ENCODE results near the gene GGA1. TPM values are rescaled to one million over a fixed set of nuclear protein-coding genes. Genes with fewer than 3 reads are reported as not detected.
"Not testable (repeated sequence)": the region's sequence is repeated elsewhere in the genome, so short reads cannot be mapped to it uniquely, and the experiment has no call there.

Gene GGA1
- total RNA-seq, 3 donors from 2014 or later, result 73.3 to 79.5 (median 77.3) TPM

- H3K4me3 Mint-ChIP-seq, result no peak overlapping the region
- H3K9me3 Mint-ChIP-seq, result no peaks in the 10 kb centered on the region
- H3K36me3 Mint-ChIP-seq (ENCODE audit: insufficient read depth), result peaks cover 4% of the 10 kb centered on the region
- H3K27me3 Mint-ChIP-seq (ENCODE audit: low read depth), result no peaks in the 10 kb centered on the region
- DNase-seq, result no peak
- peaks cover 19% of the 10 kb centered on the region for H3K4me1 Mint-ChIP-seq (ENCODE audit: low read depth)
- no peak for ATAC-seq
Observed at GRCh38 chr22:37655252-37655563, 46.6 kb downstream of the GGA1 start.

GRCh38 chr22:37656583-37656982, 47.9 kb downstream of the GGA1 start:
- not testable (repeated sequence) for H3K4me3 Mint-ChIP-seq; DNase-seq; H3K9me3 Mint-ChIP-seq; H3K36me3 Mint-ChIP-seq (ENCODE audit: insufficient read depth); ATAC-seq; H3K27me3 Mint-ChIP-seq (ENCODE audit: low read depth)
- peaks cover 29% of the 10 kb centered on the region for H3K4me1 Mint-ChIP-seq (ENCODE audit: low read depth)

- Mint-ChIP-seq H3K4me1 (ENCODE audit: low read depth) (peaks cover 34% of the 10 kb centered on the region), H3K4me3 (peak overlapping the region; percentile 87), H3K36me3 (ENCODE audit: insufficient read depth) (no peaks in the 10 kb centered on the region), H3K9me3 (no peaks in the 10 kb centered on the region), H3K27me3 (ENCODE audit: low read depth) (no peaks in the 10 kb centered on the region)
- ATAC-seq, result no peak
- DNase-seq, result no peak
Observed at GRCh38 chr22:37657590-37658132, 49.0 kb downstream of the GGA1 start.

GRCh38 chr22:37658133-37659065, 49.8 kb downstream of the GGA1 start, which contains the start of gene PDXP:
Gene PDXP, plus strand, starts transcription at chr22:37658723. Its CDS starts 60 bp downstream, at chr22:37658783.
- DNase-seq (peak; percentile 98), ATAC-seq (peak; percentile 96 to 97)
- Mint-ChIP-seq H3K9me3 (no peaks in the 10 kb centered on the region), H3K4me3 (peak within 1 kb of the TSS; percentile 87), H3K4me1 (ENCODE audit: low read depth) (peaks cover 34% of the 10 kb centered on the region), H3K27me3 (ENCODE audit: low read depth) (no peaks in the 10 kb centered on the region), H3K36me3 (ENCODE audit: insufficient read depth) (no peaks in the 10 kb centered on the region)

GRCh38 chr22:37659066-37659896, 50.6 kb downstream of the GGA1 start:
- Mint-ChIP-seq H3K27me3 (ENCODE audit: low read depth) (no peaks in the 10 kb centered on the region), H3K4me3 (peak overlapping the region; percentile 84), H3K36me3 (ENCODE audit: insufficient read depth) (no peaks in the 10 kb centered on the region), H3K9me3 (no peaks in the 10 kb centered on the region), H3K4me1 (ENCODE audit: low read depth) (peaks cover 34% of the 10 kb centered on the region)
- DNase-seq (no peak), ATAC-seq (peak; percentile 16 to 19)

- ATAC-seq (no peak), DNase-seq (no peak)
- no peaks in the 10 kb centered on the region for H3K27me3 Mint-ChIP-seq (ENCODE audit: low read depth)
- no peaks in the 10 kb centered on the region for H3K9me3 Mint-ChIP-seq
- peak overlapping the region; percentile 84 for H3K4me3 Mint-ChIP-seq
- peaks cover 34% of the 10 kb centered on the region for H3K4me1 Mint-ChIP-seq (ENCODE audit: low read depth)
- H3K36me3 Mint-ChIP-seq (ENCODE audit: insufficient read depth), result no peaks in the 10 kb centered on the region
Observed at GRCh38 chr22:37659897-37660708, 51.5 kb downstream of the GGA1 start.

- Mint-ChIP-seq H3K4me1 (ENCODE audit: low read depth) (peaks cover 34% of the 10 kb centered on the region), H3K9me3 (no peaks in the 10 kb centered on the region), H3K36me3 (ENCODE audit: insufficient read depth) (no peaks in the 10 kb centered on the region), H3K4me3 (peak overlapping the region; percentile 84), H3K27me3 (ENCODE audit: low read depth) (no peaks in the 10 kb centered on the region)
- ATAC-seq (no peak), DNase-seq (no peak)
Observed at GRCh38 chr22:37660709-37661045, 52.0 kb downstream of the GGA1 start.

- ATAC-seq, result no peak
- no peaks in the 10 kb centered on the region for H3K9me3 Mint-ChIP-seq
- peak overlapping the region; percentile 84 for H3K4me3 Mint-ChIP-seq
Observed at GRCh38 chr22:37661160-37661924, 52.7 kb downstream of the GGA1 start.

GRCh38 chr22:37662039-37662438, 53.4 kb downstream of the GGA1 start:
- Mint-ChIP-seq H3K27me3 (ENCODE audit: low read depth) (no peaks in the 10 kb centered on the region), H3K4me1 (ENCODE audit: low read depth) (peaks cover 34% of the 10 kb centered on the region), H3K4me3 (no peak overlapping the region), H3K9me3 (no peaks in the 10 kb centered on the region), H3K36me3 (ENCODE audit: insufficient read depth) (peaks cover 4% of the 10 kb centered on the region)
- DNase-seq (no peak), ATAC-seq (no peak)

More at GRCh38 chr22:37661160-37661924, 52.7 kb downstream of the GGA1 start:
- H3K27me3 Mint-ChIP-seq (ENCODE audit: low read depth), result no peaks in the 10 kb centered on the region
- H3K36me3 Mint-ChIP-seq (ENCODE audit: insufficient read depth), result no peaks in the 10 kb centered on the region
- peaks cover 34% of the 10 kb centered on the region for H3K4me1 Mint-ChIP-seq (ENCODE audit: low read depth)
- no peak for DNase-seq

- no peak for DNase-seq
- H3K4me3 Mint-ChIP-seq, result no peak overlapping the region
- H3K9me3 Mint-ChIP-seq, result no peaks in the 10 kb centered on the region
- no peak for ATAC-seq
- H3K4me1 Mint-ChIP-seq (ENCODE audit: low read depth), result peaks cover 25% of the 10 kb centered on the region
- H3K27me3 Mint-ChIP-seq (ENCODE audit: low read depth), result no peaks in the 10 kb centered on the region
- peaks cover 4% of the 10 kb centered on the region for H3K36me3 Mint-ChIP-seq (ENCODE audit: insufficient read depth)
Observed at GRCh38 chr22:37663521-37664140, 55.0 kb downstream of the GGA1 start.

GRCh38 chr22:37664249-37665101, 55.8 kb downstream of the GGA1 start:
- Mint-ChIP-seq H3K9me3 (no peaks in the 10 kb centered on the region), H3K27me3 (ENCODE audit: low read depth) (no peaks in the 10 kb centered on the region), H3K4me1 (ENCODE audit: low read depth) (peaks cover 24% of the 10 kb centered on the region), H3K4me3 (no peak overlapping the region), H3K36me3 (ENCODE audit: insufficient read depth) (peaks cover 4% of the 10 kb centered on the region)
- DNase-seq, result no peak
- no peak for ATAC-seq

- Mint-ChIP-seq H3K4me3 (no peak overlapping the region), H3K4me1 (ENCODE audit: low read depth) (peaks cover 17% of the 10 kb centered on the region), H3K36me3 (ENCODE audit: insufficient read depth) (peaks cover 4% of the 10 kb centered on the region), H3K9me3 (no peaks in the 10 kb centered on the region), H3K27me3 (ENCODE audit: low read depth) (no peaks in the 10 kb centered on the region)
- ATAC-seq (no peak), DNase-seq (no peak)
Observed at GRCh38 chr22:37665487-37665886, 56.9 kb downstream of the GGA1 start.
